HepG2 (cell line): ENCODE results near the gene LAP3. TPM values are rescaled to one million over a fixed set of nuclear protein-coding genes. Genes with fewer than 3 reads are reported as not detected.
A peak's percentile ranks its signal among the peaks of the same experiment; 100 is the strongest.

ENCODE experiments used
- ATAC-seq: fragments of 200-7000 bp; cut with Tn5 transposase; 3 replicates; pipeline ENCODE4 v1.9.1; 2020; ENCODE audit warnings: mild to moderate bottlenecking, moderate library complexity
- BruUV-seq: library from RNA; stranded (reverse); fragments of 400-500 nt; replicated peaks from 2 replicates; lab custom pipeline; 2021; lab: Mats Ljungman, UMichigan
- CTCF ChIA-PET: fragments of 300-600 bp; formaldehyde crosslinking; extraction: SDS; loops from one replicate; lab custom pipeline; 2021; ENCODE audit warnings: low total read pairs, inconsistent platforms, low intra/inter-chr PET ratio; lab: Yijun Ruan, JAX
- POLR2A ChIA-PET: fragments of 350-600 bp; sonication (Branson Sonifier 250); formaldehyde crosslinking; loops from one replicate; lab custom pipeline; 2020; ENCODE audit warnings: antibody characterized with exemption, inconsistent platforms; lab: Yijun Ruan, JAX
- DNase-seq: peaks from one replicate; pipeline ENCODE4 v3.0.0-alpha.2; 2015; ENCODE audit warnings: low spot score
- FAIRE-seq: peaks from 3 replicates; lab custom pipeline; 2011; peaks lifted over from hg19 to GRCh38; lab: Jason Lieb, UNC
- H2AFZ ChIP-seq: one replicate; pipeline ENCODE4 v1.6.1; 2011; ENCODE audit warnings: low read length, inconsistent platforms
- H3K27ac ChIP-seq: fragments of 300-600 bp; 3 replicates; pipeline ENCODE4 v1.8.0; 2011; ENCODE audit warnings: mixed run types, mild to moderate bottlenecking, mixed read lengths, low read length, inconsistent platforms; ENCODE audit not compliant: insufficient read depth; ENCODE audit errors: extremely low read length
- H3K27me3 ChIP-seq, 2 experiments: fragments of 200-600 bp in 1 of 2; 2 replicates in 1 of 2; 3 replicates in 1 of 2; pipeline versions ENCODE4 v1.6.0 to v1.8.0; 2011; ENCODE audit warnings: low read length in 2 of 2, mild to moderate bottlenecking in 2 of 2, moderate library complexity in 2 of 2, inconsistent platforms in 1 of 2; ENCODE audit not compliant: insufficient read depth in 2 of 2, control insufficient read depth in 1 of 2
- H3K36me3 ChIP-seq, 2 experiments: fragments of 200-600 bp in 1 of 2; replicated peaks in 1 of 2; 2 replicates in 1 of 2; 3 replicates in 1 of 2; pipeline versions ENCODE4 v1.5.1 to v1.8.0; 2011; ENCODE audit warnings: low read length in 2 of 2, inconsistent platforms in 1 of 2; ENCODE audit not compliant: insufficient read depth in 2 of 2, control insufficient read depth in 1 of 2
- H3K4me1 ChIP-seq: 2 replicates; pipeline ENCODE4 v1.5.1; 2012; ENCODE audit warnings: low read length, inconsistent platforms; ENCODE audit not compliant: insufficient read depth
- H3K4me2 ChIP-seq: 2 replicates; pipeline ENCODE4 v1.6.0; 2011; ENCODE audit warnings: low read depth, low read length, inconsistent platforms
- H3K4me3 ChIP-seq, 3 experiments: fragments of 200-600 bp in 1 of 3; sonication (generic), shearing (Covaris generic) in 1 of 3; replicated peaks in 1 of 3; 2 replicates each; pipeline ENCODE4 v1.5.1; 2011 to 2016; ENCODE audit warnings: low read length in 3 of 3, inconsistent platforms in 2 of 3, low read depth in 2 of 3, mild to moderate bottlenecking in 2 of 3, control low read depth in 1 of 3, mixed read lengths in 1 of 3; ENCODE audit not compliant: insufficient read depth in 1 of 3
- H3K79me2 ChIP-seq: one replicate; pipeline ENCODE4 v1.6.1; 2011; ENCODE audit warnings: low read length, inconsistent platforms; ENCODE audit not compliant: insufficient read depth
- H3K9ac ChIP-seq: 2 replicates; pipeline ENCODE4 v1.6.0; 2011; ENCODE audit warnings: mild to moderate bottlenecking, low read depth, low read length, inconsistent platforms; ENCODE audit not compliant: insufficient read depth
- H3K9me3 ChIP-seq: 2 replicates; pipeline ENCODE4 v1.5.1; 2012; ENCODE audit warnings: mild to moderate bottlenecking, low read length
- H4K20me1 ChIP-seq: 2 replicates; pipeline ENCODE4 v1.6.0; 2011; ENCODE audit warnings: inconsistent platforms, mild to moderate bottlenecking, low read length, moderate library complexity; ENCODE audit not compliant: insufficient read depth
- AKAP8 ChIP-seq: sonication (generic); formaldehyde crosslinking; IDR thresholded peaks from 2 replicates; pipeline ENCODE4 v1.5.1; 2020; ENCODE audit warnings: mild to moderate bottlenecking, missing genetic modification reagents
- GLI4 ChIP-seq: sonication (generic); formaldehyde crosslinking; IDR thresholded peaks from 2 replicates; pipeline ENCODE4 v1.5.1; 2020; ENCODE audit warnings: missing genetic modification reagents, mild to moderate bottlenecking, moderate library complexity, borderline replicate concordance
- RBFOX2 ChIP-seq: fragments of 200-400 bp; formaldehyde crosslinking; IDR thresholded peaks from 2 replicates; pipeline ENCODE4 v1.6.1; 2017; ENCODE audit warnings: low read depth, mild to moderate bottlenecking, low read length
- RBM22 ChIP-seq: fragments of 200-400 bp; formaldehyde crosslinking; optimal IDR thresholded peaks from 2 replicates; pipeline ENCODE3; 2017; ENCODE audit warnings: mild to moderate bottlenecking, low read length, moderate library complexity
- WGBS: methylation state at CpG from one replicate; pipeline ENCODE4 v1.1.6; 2017; ENCODE audit warnings: low lambda C conversion rate; 5-methylcytosine and 5-hydroxymethylcytosine counted together
- in situ Hi-C: cut with HindIII; loops from 2 replicates; pipeline ENCODE4 v1.10.0; 2017; ENCODE audit warnings: low pct_unique_long_range_greater_than_20kb; ENCODE audit not compliant: extremely low pct_ligation_motif_present
- intact Hi-C: fragments of 100-400 bp; cut with micrococcal nuclease; formaldehyde crosslinking; loops from one replicate; pipeline ENCODE4 v1.10.0; 2022; ENCODE audit not compliant: unreplicated experiment
- polyA plus RNA-seq, 8 experiments: library from polyadenylated mRNA; depleted of rRNA in 3 of 8; stranded (reverse) in 7 of 8; unstranded in 1 of 8; fragments of >200 nt; fragmentation: Illumina TruSeq in 4 of 8; extraction: Trizol in 4 of 8; gene quantifications; 2 replicates each; pipeline versions ENCODE4 v1.2.1 to v1.2.3, GENCODE V29; 2011 to 2016; ENCODE audit warnings: low read depth in 4 of 8, missing spikeins in 1 of 8, mixed read lengths in 1 of 8; ENCODE audit not compliant: insufficient read depth in 1 of 8
- total RNA-seq, 5 experiments: library from RNA; depleted of rRNA; stranded (reverse); fragments of >200 nt; fragmentation: Illumina TruSeq; extraction: Trizol; gene quantifications; 2 replicates each; pipeline ENCODE4 v1.2.3, GENCODE V29; 2016; ENCODE audit warnings: low read depth in 1 of 5

LAP3 gene
- total and polyA plus RNA-seq, 2 of the 13 experiments (the other 11 are each of a cell fraction or from before 2014, with no cell fraction given): 106 to 125 TPM

DNA sequence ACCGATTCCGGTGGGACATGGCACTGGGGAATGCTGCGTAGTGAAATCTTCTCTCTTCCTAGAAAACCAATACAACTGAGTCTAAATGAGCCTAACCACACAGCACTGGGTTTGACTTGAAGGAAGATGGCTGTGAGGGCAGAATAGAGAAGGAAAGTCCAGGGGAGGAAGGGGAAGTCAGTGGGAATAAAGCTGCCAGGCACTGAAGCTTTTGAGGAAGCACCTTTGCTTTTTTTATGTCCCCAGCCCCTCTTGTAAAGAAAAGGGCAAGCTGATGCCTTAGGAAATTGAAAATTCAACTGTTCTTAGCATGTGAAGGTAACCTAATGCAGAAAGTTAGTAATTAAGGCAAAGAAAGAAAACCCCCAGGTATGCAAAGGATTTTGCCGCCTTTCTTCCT is 58.1 kb downstream of the LAP3 start:
- peaks cover 9% of the 10 kb centered on the region; the same call in 1 of the 2 replicates for H3K4me1 ChIP-seq
- peaks cover 11 to 49% of the 10 kb centered on the region in 2 experiments for H3K36me3 ChIP-seq
- ChIA-PET CTCF (no interaction called here), POLR2A (interaction anchor here (1.8 kb wide), 1 partner anchor 21 kb away, joined by 4 read pairs; the partner anchor contains the start of gene MED28)
- no peak overlapping the region for H3K9ac ChIP-seq
- BruUV-seq: no TSS peak
- no peak overlapping the region for H3K27ac ChIP-seq
- intact Hi-C loops (loop anchor here (10.0 kb wide), 1 partner anchor 120 kb away; the partner anchor contains the start of genes CLRN2 and QDPR), in situ Hi-C loops (loop anchor here (5.0 kb wide), 1 partner anchor 78 kb away; no protein-coding TSS in a partner anchor)
- no peak for ATAC-seq
- FAIRE-seq: no peak
- DNase-seq: no peak
- no peaks in the 10 kb centered on the region for H3K79me2 ChIP-seq
- no peaks in the 10 kb centered on the region for H3K27me3 ChIP-seq
- no peak overlapping the region for H2AFZ ChIP-seq
- H3K9me3 ChIP-seq: no peaks in the 10 kb centered on the region
- no peak overlapping the region for H3K4me2 ChIP-seq
- no peaks in the 10 kb centered on the region; the same call in 1 of the 2 replicates for H4K20me1 ChIP-seq
- 98% methylated on average over 4 of the region's 4 CpGs for WGBS
- peak; percentile 66 for TF ChIP-seq RBM22
- no peak for TF ChIP-seq GLI4 (CRISPR knock-in tag)
- TF ChIP-seq, all 625 proteins: peak for 1
- no peak overlapping the region for H3K4me3 ChIP-seq

DNA sequence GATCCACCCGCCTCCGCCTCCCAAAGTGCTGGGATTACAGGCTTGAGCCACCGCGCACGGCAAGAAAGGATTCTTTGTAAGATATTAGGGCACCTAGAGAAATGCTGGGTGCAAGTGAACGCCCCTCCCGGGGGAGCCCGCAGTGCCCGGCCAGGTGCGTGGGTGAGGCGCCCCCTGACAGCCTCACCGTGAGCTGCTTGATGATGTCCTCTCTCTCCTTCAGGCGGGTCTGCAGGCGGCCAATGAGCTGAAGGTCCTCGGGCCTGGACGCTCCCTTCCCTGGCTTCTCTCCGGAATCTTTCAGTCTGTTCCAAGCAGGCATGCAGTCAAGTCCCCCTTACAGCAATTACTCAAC is 59.3 kb downstream of the LAP3 start:
- Histone ChIP-seq H3K4me2 (no peak overlapping the region), H3K9ac (no peak overlapping the region), H3K9me3 (no peaks in the 10 kb centered on the region), H3K4me1 (peaks cover 9% of the 10 kb centered on the region; the same call in 1 of the 2 replicates), H2AFZ (no peak overlapping the region), H4K20me1 (no peaks in the 10 kb centered on the region), H3K79me2 (no peaks in the 10 kb centered on the region), H3K36me3 (peaks cover 9 to 37% of the 10 kb centered on the region in 2 experiments), H3K27me3 (no peaks in the 10 kb centered on the region), H3K27ac (no peak overlapping the region), H3K4me3 (no peak overlapping the region)
- 0 out of 2 replicates have a peak, but pooled peaks have one; percentile 24 for TF ChIP-seq RBFOX2
- TF ChIP-seq AKAP8 (CRISPR knock-in tag): no peak
- ATAC-seq: peak; percentile 33
- WGBS: 97% methylated on average over 17 of the region's 17 CpGs
- FAIRE-seq: no peak
- no peak for DNase-seq
- intact Hi-C loops: loop anchor here (1.0 to 10.0 kb wide), 4 partner anchors 39 to 290 kb away; partner anchors contain the start of genes CLRN2 and QDPR
- in situ Hi-C loops: loop anchor here (5.0 kb wide), 1 partner anchor 79 kb away; no protein-coding TSS in a partner anchor
- CTCF ChIA-PET: interaction anchor here (1.1 to 1.8 kb wide), 3 partner anchors 87 to 164 kb away, joined by 4 to 20 read pairs (median 6); partner anchors contain the start of gene QDPR
- POLR2A ChIA-PET: no interaction called here
- no TSS peak for BruUV-seq
